Stomach (tissue), 9 donors: ENCODE measurements around the gene P4HTM. TPM values are rescaled to one million over a fixed set of nuclear protein-coding genes. Genes with fewer than 3 reads are reported as not detected.

Source experiments
- DNase-seq, 2 donors: peaks; one replicate each; pipeline versions ENCODE4 v3.0.0 to v3.0.0-alpha.2; 2013 to 2019
- H3K27ac ChIP-seq, 5 donors: fragments of 200-600 bp in 4 of 5; sonication (generic) in 4 of 5; one replicate each; pipeline ENCODE4 v1.5.1; 2013 to 2019; ENCODE audit warnings: mild to moderate bottlenecking in 1 of 5, moderate library complexity in 1 of 5
- H3K27me3 ChIP-seq, 3 donors: fragments of 200-600 bp; sonication (generic); one replicate each; pipeline ENCODE4 v1.5.1; 2017 to 2019; ENCODE audit warnings: mixed run types in 1 of 3
- H3K36me3 ChIP-seq, 4 donors: fragments of 200-600 bp; sonication (generic); 1 replicate in 3 of 4; 2 replicates in 1 of 4; pipeline ENCODE4 v1.5.1; 2016 to 2019
- H3K4me1 ChIP-seq, 4 donors: fragments of 200-600 bp; sonication (generic); one replicate each; pipeline ENCODE4 v1.5.1; 2016 to 2019
- H3K4me3 ChIP-seq, 4 donors: fragments of 200-600 bp; sonication (generic) in 3 of 4; one replicate each; pipeline ENCODE4 v1.5.1; 2016 to 2019; ENCODE audit warnings: mild to moderate bottlenecking in 1 of 4
- H3K9me3 ChIP-seq, 4 donors: fragments of 200-600 bp; sonication (generic); one replicate each; pipeline ENCODE4 v1.5.1; 2016 to 2019
- EP300 ChIP-seq: sonication (generic); formaldehyde crosslinking; IDR thresholded peaks from one replicate; pipeline ENCODE4 v1.6.1; 2017; ENCODE audit warnings: antibody characterized with exemption
- POLR2A ChIP-seq, 4 donors: fragments of 450-650 bp; IDR thresholded peaks; one replicate each; pipeline ENCODE4 v1.6.1; 2016; ENCODE audit warnings: antibody characterized with exemption in 4 of 4, control low read depth in 2 of 4, mild to moderate bottlenecking in 1 of 4, moderate library complexity in 1 of 4
- POLR2AphosphoS5 ChIP-seq, 3 donors: sonication (generic); formaldehyde crosslinking; IDR thresholded peaks; one replicate each; pipeline ENCODE4 v1.6.1; 2016; ENCODE audit warnings: antibody characterized with exemption in 3 of 3
- WGBS, 5 donors: extraction: QIAGEN DNeasy Blood & Tissue Kit in 3 of 5; methylation state at CpG; one replicate each; pipeline versions ENCODE4 v1.1.5 to v1.1.7; 2013 to 2018; 5-methylcytosine and 5-hydroxymethylcytosine counted together
- intact Hi-C: fragments of 100-400 bp; cut with DNase I; formaldehyde crosslinking; loops from one replicate; pipeline ENCODE4 v1.15.1; 2023; ENCODE audit warnings: low total_unique reads
- polyA plus RNA-seq, 3 donors: library from polyadenylated mRNA; stranded (reverse); fragments of 200-250 nt; gene quantifications; one replicate each; pipeline ENCODE4 v1.2.3, GENCODE V29; 2013
- total RNA-seq, 5 donors: library from RNA; depleted of rRNA; stranded (reverse); fragments of >200 nt; gene quantifications; one replicate each; pipeline versions ENCODE4 v1.1.0 to v1.2.3, GENCODE V29; 2014 to 2016
- TF ChIP-seq, protein P1 (sequence below), 7 experiments: fragments of 450-650 bp in 4 of 7; fragments of 200-600 bp in 3 of 7; sonication (generic) in 3 of 7; IDR thresholded peaks; one replicate each; pipeline ENCODE4 v1.5.1; 2016 to 2019; ENCODE audit warnings: antibody characterized with exemption in 7 of 7, control low read depth in 2 of 7, mild to moderate bottlenecking in 1 of 7
- donor health status: healthy with polysubstance abuse.
- donor health status: Bipolar disorder and iron deficiency.
- donor health status: healthy.

P4HTM gene
- total and polyA plus RNA-seq, 8 donors = 19.1 to 383 (median 48.3) TPM

DNA sequence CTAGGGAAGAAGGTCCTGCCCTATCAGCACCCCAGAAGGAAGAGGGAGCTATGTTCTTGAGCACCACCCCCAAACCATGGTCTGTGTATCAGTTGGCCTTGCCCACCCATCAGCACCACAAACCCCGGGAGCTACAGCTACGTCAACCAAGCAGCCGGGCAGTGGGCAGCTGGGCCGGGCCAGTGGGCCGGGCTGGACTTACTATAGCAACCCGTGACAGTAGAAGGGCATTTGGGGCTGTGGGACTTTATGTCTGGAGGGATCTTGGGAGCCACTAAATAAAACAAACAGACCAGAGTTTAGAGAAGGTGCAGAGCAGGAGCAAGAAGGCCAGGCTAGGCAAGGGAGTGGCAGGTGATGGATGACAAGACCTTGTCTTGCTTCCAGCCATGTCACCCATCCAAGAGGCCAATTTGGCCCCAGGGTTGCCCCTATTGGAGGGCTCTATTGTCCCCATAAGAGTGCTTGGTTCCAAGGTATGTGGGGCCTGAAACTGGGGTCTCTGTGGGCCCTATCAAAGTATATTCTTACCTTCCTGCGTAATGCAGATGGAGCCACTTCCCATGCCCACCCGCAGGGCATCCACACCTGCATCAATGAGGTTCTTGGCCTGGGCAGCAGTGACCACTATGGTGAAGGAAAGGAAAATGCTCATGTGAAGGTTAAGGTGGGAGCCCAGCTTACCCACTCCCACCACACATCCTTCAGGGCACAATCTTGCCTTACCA, 35.9 kb downstream of the P4HTM start:
- Histone ChIP-seq H3K9me3 (no peaks in the 10 kb centered on the region), H3K27me3 (no peaks in the 10 kb centered on the region), H3K36me3 (peaks cover 36 to 61% (median 57%) of the 10 kb centered on the region in 4 donors), H3K4me3 (no peak overlapping the region), H3K4me1 (peaks cover 25 to 72% (median 58%) of the 10 kb centered on the region in 4 donors), H3K27ac (no peak overlapping the region)
- DNase-seq = no peak
- TF ChIP-seq POLR2A (IDR thresholded peaks at IDR 0.05) (no peak), EP300 (no peak), POLR2AphosphoS5 (IDR thresholded peaks at IDR 0.05) (no peak)
- TF ChIP-seq, protein P1, sequence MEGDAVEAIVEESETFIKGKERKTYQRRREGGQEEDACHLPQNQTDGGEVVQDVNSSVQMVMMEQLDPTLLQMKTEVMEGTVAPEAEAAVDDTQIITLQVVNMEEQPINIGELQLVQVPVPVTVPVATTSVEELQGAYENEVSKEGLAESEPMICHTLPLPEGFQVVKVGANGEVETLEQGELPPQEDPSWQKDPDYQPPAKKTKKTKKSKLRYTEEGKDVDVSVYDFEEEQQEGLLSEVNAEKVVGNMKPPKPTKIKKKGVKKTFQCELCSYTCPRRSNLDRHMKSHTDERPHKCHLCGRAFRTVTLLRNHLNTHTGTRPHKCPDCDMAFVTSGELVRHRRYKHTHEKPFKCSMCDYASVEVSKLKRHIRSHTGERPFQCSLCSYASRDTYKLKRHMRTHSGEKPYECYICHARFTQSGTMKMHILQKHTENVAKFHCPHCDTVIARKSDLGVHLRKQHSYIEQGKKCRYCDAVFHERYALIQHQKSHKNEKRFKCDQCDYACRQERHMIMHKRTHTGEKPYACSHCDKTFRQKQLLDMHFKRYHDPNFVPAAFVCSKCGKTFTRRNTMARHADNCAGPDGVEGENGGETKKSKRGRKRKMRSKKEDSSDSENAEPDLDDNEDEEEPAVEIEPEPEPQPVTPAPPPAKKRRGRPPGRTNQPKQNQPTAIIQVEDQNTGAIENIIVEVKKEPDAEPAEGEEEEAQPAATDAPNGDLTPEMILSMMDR (IDR thresholded peaks at IDR 0.05) = no peak
- 86 to 91% (median 90%) methylated on average over 8 of the region's 8 CpGs for WGBS, 5 donors
- intact Hi-C loops = no loop called here

DNA sequence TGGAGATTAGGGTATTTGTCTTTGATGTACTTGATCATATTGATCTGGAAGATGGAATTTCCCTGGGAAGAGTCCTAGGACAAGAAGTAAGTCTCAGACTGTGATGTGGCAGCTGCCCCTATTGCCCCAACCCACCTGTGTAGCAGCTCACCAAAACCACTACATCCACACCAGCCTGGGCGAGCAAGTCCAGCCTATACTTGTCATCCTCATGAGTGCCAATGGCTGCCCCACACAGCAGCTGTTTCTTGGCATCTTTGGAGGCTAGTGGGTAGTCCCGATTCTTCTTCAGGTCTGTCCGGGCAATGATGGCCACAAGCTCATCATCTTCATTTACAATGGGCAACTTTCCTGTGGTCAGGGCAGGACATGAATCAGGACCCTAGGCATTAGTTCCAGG, 36.5 kb downstream of the P4HTM start:
- intact Hi-C loops = no loop called here
- no peak overlapping the region for H3K4me3 ChIP-seq
- DNase-seq = no peak
- WGBS, 5 donors = 86 to 98% (median 95%) methylated on average over 1 to 3 of the region's 3 CpGs
- TF ChIP-seq POLR2AphosphoS5 (IDR thresholded peaks at IDR 0.05) (no peak), POLR2A (IDR thresholded peaks at IDR 0.05) (no peak), EP300 (no peak)
- TF ChIP-seq, protein P1 (IDR thresholded peaks at IDR 0.05) = no peak
- H3K9me3 ChIP-seq = no peaks in the 10 kb centered on the region
- H3K27ac ChIP-seq = peak overlapping the region in 1 of 5 donors; percentile 98
- no peaks in the 10 kb centered on the region for H3K27me3 ChIP-seq
- H3K36me3 ChIP-seq = peaks cover 42 to 66% (median 63%) of the 10 kb centered on the region in 4 donors
- peaks cover 25 to 72% (median 55%) of the 10 kb centered on the region in 4 donors for H3K4me1 ChIP-seq

DNA sequence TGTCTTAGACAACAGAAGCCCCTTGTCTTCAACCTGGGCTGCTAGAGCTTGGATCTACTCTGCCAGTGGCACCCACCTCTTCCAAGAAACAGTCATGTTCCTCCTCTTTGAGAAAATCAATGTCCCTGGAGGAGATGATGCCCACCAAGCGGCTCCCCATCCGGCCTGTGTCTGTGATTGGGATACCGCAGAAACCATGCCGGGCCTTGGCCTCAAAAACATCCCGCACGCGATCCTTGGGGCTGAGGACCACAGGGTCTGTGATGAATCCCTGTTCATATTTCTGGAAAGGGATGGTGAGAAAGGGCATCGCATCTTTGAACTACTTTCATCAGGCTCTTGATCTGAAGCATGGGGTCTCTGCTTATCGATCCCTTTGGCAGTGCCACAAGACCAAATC, 37.6 kb downstream of the P4HTM start:
- peak overlapping the region in 4 of 5 donors; percentile 90 to 98 (median 96) for H3K27ac ChIP-seq
- H3K36me3 ChIP-seq = peaks cover 53 to 77% (median 74%) of the 10 kb centered on the region in 4 donors

DNA sequence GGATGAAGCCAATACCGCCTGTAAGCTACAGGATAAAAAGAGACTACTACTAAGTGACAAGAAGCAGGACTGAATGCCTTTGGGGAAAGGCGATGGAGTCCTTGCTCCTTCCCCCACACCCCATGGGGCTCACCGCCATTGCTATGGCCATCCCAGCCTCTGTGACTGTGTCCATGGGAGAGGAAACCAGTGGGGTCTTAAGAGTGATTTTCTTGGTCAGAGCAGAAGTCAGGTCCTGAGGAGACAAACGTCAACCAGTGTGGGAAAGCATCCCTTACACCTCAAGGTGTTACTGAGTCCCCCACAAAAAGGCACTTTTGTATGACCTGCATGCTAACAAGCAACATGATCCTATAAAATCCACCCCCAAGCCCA, 38.2 kb downstream of the P4HTM start:
- no peaks in the 10 kb centered on the region for H3K9me3 ChIP-seq
- H3K27me3 ChIP-seq = no peaks in the 10 kb centered on the region
- H3K27ac ChIP-seq = peak overlapping the region in 4 of 5 donors; percentile 90 to 98 (median 96)
- H3K4me3 ChIP-seq = peak overlapping the region; percentile 61 to 83 (median 74)
- H3K4me1 ChIP-seq = peaks cover 15 to 62% (median 45%) of the 10 kb centered on the region in 4 donors
- DNase-seq = peak in 1 of 2 donors; percentile 4
- peaks cover 59 to 79% (median 76%) of the 10 kb centered on the region in 4 donors for H3K36me3 ChIP-seq
- intact Hi-C loops = no loop called here
- 67 to 84% (median 78%) methylated on average over 4 of the region's 4 CpGs for WGBS, 5 donors
- TF ChIP-seq EP300 (no peak), POLR2A (IDR thresholded peaks at IDR 0.05) (no peak), POLR2AphosphoS5 (IDR thresholded peaks at IDR 0.05) (no peak)
- TF ChIP-seq, protein P1 (IDR thresholded peaks at IDR 0.05) = no peak

More for the DNA sequence above, 37.6 kb downstream of the P4HTM start:
- 96 to 97% (median 96%) methylated on average over 9 of the region's 9 CpGs for WGBS, 5 donors
- TF ChIP-seq, protein P1 (IDR thresholded peaks at IDR 0.05) = no peak
- TF ChIP-seq POLR2AphosphoS5 (IDR thresholded peaks at IDR 0.05) (no peak), POLR2A (IDR thresholded peaks at IDR 0.05) (no peak), EP300 (no peak)
- intact Hi-C loops = no loop called here
- no peaks in the 10 kb centered on the region for H3K9me3 ChIP-seq
- no peak overlapping the region for H3K4me3 ChIP-seq
- peaks cover 21 to 69% (median 51%) of the 10 kb centered on the region in 4 donors for H3K4me1 ChIP-seq
- no peaks in the 10 kb centered on the region for H3K27me3 ChIP-seq
- DNase-seq = no peak
